ENCODE measurements around the gene TRAF3. TPM values are rescaled to one million over a fixed set of nuclear protein-coding genes. Genes with fewer than 3 reads are reported as not detected.
A peak's percentile ranks its signal among the peaks of the same experiment; 100 is the strongest.

The TRAF3 gene
- total RNA-seq, 1 experiment from 2014 or later = 11.2 TPM

- Mint-ChIP-seq H3K27me3 (ENCODE audit: low read depth) (no peaks in the 10 kb centered on the region), H3K27ac (no peak overlapping the region), H3K9me3 (no peaks in the 10 kb centered on the region), H3K4me3 (no peak overlapping the region), H3K4me1 (peaks cover 12% of the 10 kb centered on the region), H3K36me3 (peaks cover 2% of the 10 kb centered on the region; the same call in 1 of the 2 replicates)
- ChIA-PET CTCF (interaction anchor here (0.6 to 1.8 kb wide), 6 partner anchors 13 to 155 kb away, joined by 3 to 12 read pairs (median 6); no protein-coding TSS in a partner anchor), POLR2A (no interaction called here)
- DNase-seq (ENCODE audit: low spot score) (no peak), ATAC-seq (no peak)
- 0 out of 2 replicates have a peak, but pooled peaks have one; percentile 41 for TF ChIP-seq ZNF121 (CRISPR knock-in tag; IDR thresholded peaks at IDR 0.05)
- TF ChIP-seq ARID4B (CRISPR knock-in tag; IDR thresholded peaks at IDR 0.05; ENCODE audit: borderline replicate concordance) = no peak
- TF ChIP-seq ZBTB21 (CRISPR knock-in tag; IDR thresholded peaks at IDR 0.05; ENCODE audit: borderline replicate concordance) = no peak
- TF ChIP-seq MYBL2 (CRISPR knock-in tag; IDR thresholded peaks at IDR 0.05) = no peak
- no peak for TF ChIP-seq ZMAT4 (CRISPR knock-in tag; IDR thresholded peaks at IDR 0.05)
- no peak for TF ChIP-seq ZNF416 (CRISPR knock-in tag; IDR thresholded peaks at IDR 0.05)
- TF ChIP-seq GTF2I (CRISPR knock-in tag; conservative IDR thresholded peaks at IDR 0.05) = no peak
Measured at GRCh38 chr14:102748806-102749205, 28.4 kb upstream of the TRAF3 start.

GRCh38 chr14:102749393-102750305, 27.6 kb upstream of the TRAF3 start:
- H3K27me3 Mint-ChIP-seq (ENCODE audit: low read depth) = no peaks in the 10 kb centered on the region
- H3K27ac Mint-ChIP-seq = peak overlapping the region; percentile 89
- 0 out of 2 replicates have a peak, but pooled peaks have one; percentile 28 for TF ChIP-seq TP53 (CRISPR knock-in tag; IDR thresholded peaks at IDR 0.05)
- TF ChIP-seq FOXP4 (CRISPR knock-in tag; IDR thresholded peaks at IDR 0.05) = 0 out of 2 replicates have a peak, but pooled peaks have one; percentile 27
- TF ChIP-seq ZNF263 (CRISPR knock-in tag; IDR thresholded peaks at IDR 0.05; ENCODE audit: low read depth) = no peak
- no peaks in the 10 kb centered on the region for H3K9me3 Mint-ChIP-seq
- ChIA-PET POLR2A (no interaction called here), CTCF (interaction anchor here (0.6 to 2.0 kb wide), 9 partner anchors 10 to 839 kb away, joined by 3 to 12 read pairs (median 5); no protein-coding TSS in a partner anchor)
- H3K36me3 Mint-ChIP-seq = peaks cover 2% of the 10 kb centered on the region; the same call in 1 of the 2 replicates
- no peak overlapping the region for H3K4me3 Mint-ChIP-seq
- DNase-seq (ENCODE audit: low spot score) = peak; percentile 39
- peak; percentile 68 for ATAC-seq
- peaks cover 12% of the 10 kb centered on the region for H3K4me1 Mint-ChIP-seq

GRCh38 chr14:102750376-102750775, 26.9 kb upstream of the TRAF3 start:
- ChIA-PET POLR2A (no interaction called here), CTCF (interaction anchor here (0.8 to 2.0 kb wide), 5 partner anchors 9 to 56 kb away, joined by 3 to 12 read pairs (median 6); no protein-coding TSS in a partner anchor)
- peaks cover 2% of the 10 kb centered on the region; the same call in 1 of the 2 replicates for H3K36me3 Mint-ChIP-seq
- H3K27me3 Mint-ChIP-seq (ENCODE audit: low read depth) = no peaks in the 10 kb centered on the region
- no peak overlapping the region for H3K4me3 Mint-ChIP-seq
- ATAC-seq = no peak
- DNase-seq (ENCODE audit: low spot score) = no peak
- peaks cover 12% of the 10 kb centered on the region for H3K4me1 Mint-ChIP-seq
- H3K27ac Mint-ChIP-seq = peak overlapping the region; percentile 89; the same call in 1 of the 2 replicates
- no peaks in the 10 kb centered on the region for H3K9me3 Mint-ChIP-seq
- TF ChIP-seq TP53 (CRISPR knock-in tag; IDR thresholded peaks at IDR 0.05) (no peak), USF1 (CRISPR knock-in tag; IDR thresholded peaks at IDR 0.05) (no peak), CREM (CRISPR knock-in tag; IDR thresholded peaks at IDR 0.05) (no peak), IRF2 (CRISPR knock-in tag; IDR thresholded peaks at IDR 0.05; ENCODE audit: borderline replicate concordance, low read depth) (no peak), JUN (CRISPR knock-in tag; IDR thresholded peaks at IDR 0.05) (no peak), AFF4 (CRISPR knock-in tag; IDR thresholded peaks at IDR 0.05; ENCODE audit: borderline replicate concordance) (no peak), ZNF512 (CRISPR knock-in tag; IDR thresholded peaks at IDR 0.05; ENCODE audit: borderline replicate concordance) (no peak), HMGA2 (CRISPR knock-in tag; IDR thresholded peaks at IDR 0.05) (no peak)

Measured in WTC11 (cell line).